GM12872 (cell line): ENCODE results near the gene NEUROD6.

ENCODE experiments used
- TF ChIP-seq, protein P1 (sequence below): IDR thresholded peaks from 3 replicates; pipeline ENCODE4 v1.5.1; 2011; ENCODE audit warnings: low read depth, mild to moderate bottlenecking, low read length, moderate library complexity; ENCODE audit not compliant: insufficient read depth

Gene NEUROD6

DNA sequence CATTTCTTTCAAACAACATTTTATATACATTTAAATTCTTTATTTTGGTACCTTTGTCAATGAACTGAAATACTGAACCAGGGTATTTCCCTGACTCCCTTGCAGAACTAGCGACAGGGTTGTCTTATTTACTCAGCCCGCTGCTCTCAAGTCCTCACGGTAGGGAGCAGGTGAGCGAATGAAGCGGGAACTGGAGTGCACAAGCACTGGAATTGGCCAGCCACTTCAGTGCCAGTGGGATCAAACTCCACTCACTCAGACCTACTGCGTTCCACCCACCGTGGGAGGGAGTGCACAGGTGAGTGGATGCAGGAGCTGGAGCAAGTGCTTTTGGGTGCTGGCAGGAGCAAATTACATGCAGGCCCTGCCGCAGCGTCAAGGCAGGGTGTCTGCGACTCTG lies 28.1 kb upstream of the NEUROD6 start:
- TF ChIP-seq, protein P1, sequence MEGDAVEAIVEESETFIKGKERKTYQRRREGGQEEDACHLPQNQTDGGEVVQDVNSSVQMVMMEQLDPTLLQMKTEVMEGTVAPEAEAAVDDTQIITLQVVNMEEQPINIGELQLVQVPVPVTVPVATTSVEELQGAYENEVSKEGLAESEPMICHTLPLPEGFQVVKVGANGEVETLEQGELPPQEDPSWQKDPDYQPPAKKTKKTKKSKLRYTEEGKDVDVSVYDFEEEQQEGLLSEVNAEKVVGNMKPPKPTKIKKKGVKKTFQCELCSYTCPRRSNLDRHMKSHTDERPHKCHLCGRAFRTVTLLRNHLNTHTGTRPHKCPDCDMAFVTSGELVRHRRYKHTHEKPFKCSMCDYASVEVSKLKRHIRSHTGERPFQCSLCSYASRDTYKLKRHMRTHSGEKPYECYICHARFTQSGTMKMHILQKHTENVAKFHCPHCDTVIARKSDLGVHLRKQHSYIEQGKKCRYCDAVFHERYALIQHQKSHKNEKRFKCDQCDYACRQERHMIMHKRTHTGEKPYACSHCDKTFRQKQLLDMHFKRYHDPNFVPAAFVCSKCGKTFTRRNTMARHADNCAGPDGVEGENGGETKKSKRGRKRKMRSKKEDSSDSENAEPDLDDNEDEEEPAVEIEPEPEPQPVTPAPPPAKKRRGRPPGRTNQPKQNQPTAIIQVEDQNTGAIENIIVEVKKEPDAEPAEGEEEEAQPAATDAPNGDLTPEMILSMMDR = no peak

DNA sequence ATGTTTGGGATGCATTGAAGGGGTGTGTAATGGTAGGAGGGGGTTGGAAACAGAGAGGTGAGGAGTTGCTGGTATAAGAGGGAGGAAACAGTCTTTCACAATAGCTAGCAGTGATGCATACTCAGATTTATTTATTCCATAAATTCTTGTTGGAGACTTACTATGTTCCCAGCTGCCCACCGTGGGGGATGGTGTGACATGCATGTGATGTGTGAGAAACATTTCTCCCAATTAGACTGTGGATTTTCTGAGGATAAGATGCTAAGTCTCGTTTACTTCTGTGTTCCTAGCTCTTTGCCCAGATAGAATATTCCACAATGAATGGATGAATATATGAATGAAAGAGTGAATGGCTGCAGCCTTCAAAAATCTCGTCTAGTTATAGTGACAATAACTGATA lies 23.0 kb upstream of the NEUROD6 start:
- TF ChIP-seq, protein P1 = no peak

DNA sequence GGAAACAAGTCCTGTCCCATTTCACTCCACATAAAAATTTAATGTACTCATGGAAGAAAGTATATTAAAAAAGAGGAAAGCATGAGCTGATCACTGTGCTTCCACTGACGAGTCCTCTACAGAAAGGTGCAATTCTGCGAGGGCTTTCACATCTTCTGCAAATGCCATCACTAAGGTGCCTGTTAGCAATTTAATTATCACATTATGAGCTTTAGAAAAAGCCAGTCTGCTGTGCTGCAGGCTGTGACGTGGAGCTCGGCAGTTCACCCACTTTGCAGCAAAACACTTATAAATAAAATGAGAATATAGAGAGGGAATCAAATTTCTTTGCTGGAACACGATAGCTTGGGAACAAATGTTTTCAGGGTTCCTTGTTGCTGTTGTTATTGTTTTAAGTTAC lies 22.5 kb upstream of the NEUROD6 start:
- TF ChIP-seq, protein P1 = no peak

DNA sequence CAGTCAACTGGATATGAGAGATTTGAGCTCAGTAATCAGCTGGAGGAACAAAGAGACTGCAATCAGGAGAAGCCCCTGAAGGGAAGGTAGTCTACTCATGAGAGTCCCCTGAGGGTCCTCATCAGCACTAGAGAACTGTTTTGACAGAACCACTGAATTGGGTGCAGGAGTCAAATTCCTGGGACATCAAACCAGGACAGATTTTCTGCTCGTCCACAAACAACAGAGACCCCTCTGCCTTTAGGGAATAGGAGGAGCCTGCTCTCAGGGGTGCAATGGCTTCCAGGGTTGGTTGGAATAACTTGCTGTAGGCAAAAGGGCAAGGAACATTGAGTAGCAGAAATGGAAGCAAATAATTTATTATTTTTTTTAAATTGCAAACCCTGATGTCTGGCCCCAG lies 21.9 kb upstream of the NEUROD6 start:
- TF ChIP-seq, protein P1 = no peak

DNA sequence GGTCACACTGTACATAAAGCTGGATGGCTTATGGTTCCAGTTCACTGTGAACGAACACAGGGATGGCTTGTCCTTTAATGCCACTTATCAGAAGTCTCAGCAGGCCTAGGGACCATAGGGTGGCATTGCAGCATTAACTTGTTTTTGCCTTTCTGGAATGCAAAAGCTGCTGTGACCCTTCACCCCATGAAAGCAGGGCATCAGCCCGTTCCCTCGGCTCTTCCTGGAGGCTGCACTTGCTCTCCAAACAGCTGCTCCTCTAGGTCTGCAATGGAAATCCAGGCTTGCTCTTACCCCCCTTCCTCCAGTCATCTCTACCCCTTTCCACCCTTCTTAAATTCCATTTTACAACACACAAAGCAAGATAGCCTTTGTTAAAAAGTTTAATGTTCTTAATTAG lies 17.9 kb upstream of the NEUROD6 start:
- TF ChIP-seq, protein P1 = no peak

DNA sequence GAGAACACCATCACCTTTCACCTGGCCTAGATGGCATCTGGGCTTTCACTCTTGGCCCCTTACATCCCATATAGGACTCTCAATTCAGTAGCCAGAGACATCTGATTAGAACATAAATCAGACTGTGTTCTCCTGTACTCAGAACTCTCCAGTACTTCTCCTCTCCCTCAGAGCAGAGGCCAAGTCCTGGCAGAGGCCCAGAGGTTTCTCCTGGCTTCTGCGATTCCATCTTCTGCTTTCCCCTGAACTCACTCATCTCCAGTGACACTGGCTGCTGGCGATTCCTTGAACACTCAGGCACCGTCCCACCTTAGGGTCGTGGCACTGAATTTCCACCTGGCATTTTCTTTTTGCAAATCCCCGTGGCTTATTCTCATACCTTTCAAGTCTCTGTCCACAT lies 4.9 kb upstream of the NEUROD6 start:
- TF ChIP-seq, protein P1 = no peak

DNA sequence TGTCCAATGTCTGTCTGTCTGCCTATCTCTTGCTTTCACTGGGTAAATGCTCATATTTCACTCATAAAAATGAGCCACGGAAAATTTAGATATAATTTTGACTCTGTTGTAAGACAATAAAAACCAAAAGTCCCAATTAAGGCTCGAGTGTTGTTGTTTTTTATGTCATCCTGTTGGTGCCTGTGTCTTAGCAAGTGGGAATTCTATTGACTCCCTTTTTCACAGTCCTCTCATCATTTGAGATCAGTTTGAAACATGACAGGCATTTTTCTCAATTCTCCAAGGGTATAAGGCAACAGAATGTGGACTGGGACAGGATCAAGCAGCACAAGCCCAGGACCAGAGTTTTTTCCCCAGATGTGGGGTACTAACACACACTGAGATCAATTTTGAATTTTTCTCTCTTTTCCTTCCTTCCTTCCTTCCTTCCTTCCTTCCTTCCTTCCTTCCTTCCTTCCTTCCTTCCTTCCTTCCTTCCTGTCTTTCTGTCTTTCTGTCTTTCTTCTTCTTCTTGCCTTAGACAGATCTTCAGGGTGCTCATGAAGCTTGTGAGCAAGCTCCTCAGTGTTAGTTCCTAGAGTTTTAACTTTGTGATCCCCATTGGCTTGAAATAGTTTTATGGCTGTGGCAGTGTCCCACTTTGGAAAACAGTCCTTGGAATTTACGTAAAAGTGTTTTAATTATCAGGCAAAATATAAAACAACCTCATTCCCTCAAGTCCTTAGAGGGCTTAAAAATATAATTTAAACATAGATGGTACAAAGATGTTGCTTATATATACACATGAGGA lies 3.2 kb upstream of the NEUROD6 start:
- TF ChIP-seq, protein P1 = no peak
